Parathyroid adenoma (tissue), 2 donors: Measurements from ENCODE around the gene EFNA5.

Experiments
- H2AFZ ChIP-seq: fragments of 300-600 bp; sonication (generic); one replicate; pipeline ENCODE4 v1.7.0; 2017; ENCODE audit warnings: antibody characterized with exemption, mild to moderate bottlenecking
- H3K27ac ChIP-seq: fragments of 300-600 bp; sonication (generic); one replicate; pipeline ENCODE4 v1.7.0; 2017
- H3K27me3 ChIP-seq: fragments of 300-600 bp; sonication (generic); one replicate; pipeline ENCODE4 v1.7.0; 2017; ENCODE audit warnings: low read length; ENCODE audit not compliant: control insufficient read depth, insufficient read depth
- H3K36me3 ChIP-seq: fragments of 300-600 bp; sonication (generic); one replicate; pipeline ENCODE4 v1.7.0; 2017; ENCODE audit warnings: low read length; ENCODE audit not compliant: control insufficient read depth, insufficient read depth
- H3K4me1 ChIP-seq: fragments of 300-600 bp; sonication (generic); one replicate; pipeline ENCODE4 v1.7.0; 2017; ENCODE audit warnings: control low read depth
- H3K4me2 ChIP-seq: fragments of 300-600 bp; sonication (generic); one replicate; pipeline ENCODE4 v1.7.0; 2017; ENCODE audit warnings: low read length
- H3K4me3 ChIP-seq: fragments of 300-600 bp; sonication (generic); one replicate; pipeline ENCODE4 v1.7.0; 2017; ENCODE audit warnings: low read depth, low read length
- H3K79me2 ChIP-seq: fragments of 300-600 bp; sonication (generic); one replicate; pipeline ENCODE4 v1.7.0; 2017; ENCODE audit warnings: control low read depth
- H3K9ac ChIP-seq: fragments of 300-600 bp; sonication (generic); one replicate; pipeline ENCODE4 v1.7.0; 2017; ENCODE audit warnings: mild to moderate bottlenecking
- H3K9me3 ChIP-seq: fragments of 300-600 bp; sonication (generic); one replicate; pipeline ENCODE4 v1.7.0; 2017; ENCODE audit warnings: low read length; ENCODE audit not compliant: control insufficient read depth
- CTCF ChIP-seq: fragments of 300-600 bp; sonication (generic); IDR thresholded peaks from one replicate; pipeline ENCODE4 v1.7.0; 2017; ENCODE audit warnings: antibody characterized with exemption, mild to moderate bottlenecking
- donor health status: primary hyperparathyroidism.

The EFNA5 gene

GRCh38 chr5:107513337-107514085, 157.2 kb downstream of the EFNA5 start:
- H3K4me3 ChIP-seq, result no peak overlapping the region
- H3K9me3 ChIP-seq, result no peaks in the 10 kb centered on the region
- H3K4me2 ChIP-seq, result no peak overlapping the region
- no peak overlapping the region for H3K9ac ChIP-seq
- H3K79me2 ChIP-seq, result no peaks in the 10 kb centered on the region
- H3K27me3 ChIP-seq, result no peaks in the 10 kb centered on the region
- H3K36me3 ChIP-seq, result no peaks in the 10 kb centered on the region
- H2AFZ ChIP-seq, result no peak overlapping the region
- H3K4me1 ChIP-seq, result no peaks in the 10 kb centered on the region
- TF ChIP-seq CTCF, result no peak
- no peak overlapping the region for H3K27ac ChIP-seq

- H3K4me1 ChIP-seq, result no peaks in the 10 kb centered on the region
- TF ChIP-seq CTCF, result no peak
- H3K9ac ChIP-seq, result no peak overlapping the region
Observed at GRCh38 chr5:107512029-107512428, 158.7 kb downstream of the EFNA5 start.

GRCh38 chr5:107510125-107510524, 160.6 kb downstream of the EFNA5 start:
- Histone ChIP-seq H3K79me2 (no peaks in the 10 kb centered on the region), H3K27me3 (no peaks in the 10 kb centered on the region), H3K4me1 (no peaks in the 10 kb centered on the region), H3K4me3 (no peak overlapping the region), H3K27ac (no peak overlapping the region), H2AFZ (no peak overlapping the region), H3K9ac (no peak overlapping the region), H3K9me3 (no peaks in the 10 kb centered on the region), H3K4me2 (no peak overlapping the region), H3K36me3 (no peaks in the 10 kb centered on the region)
- no peak for TF ChIP-seq CTCF

More at GRCh38 chr5:107512029-107512428, 158.7 kb downstream of the EFNA5 start:
- Histone ChIP-seq H3K27ac (no peak overlapping the region), H3K79me2 (no peaks in the 10 kb centered on the region), H3K4me2 (no peak overlapping the region), H3K36me3 (no peaks in the 10 kb centered on the region), H3K4me3 (no peak overlapping the region), H3K27me3 (no peaks in the 10 kb centered on the region), H3K9me3 (no peaks in the 10 kb centered on the region), H2AFZ (no peak overlapping the region)

- Histone ChIP-seq H3K27ac (no peak overlapping the region), H3K36me3 (no peaks in the 10 kb centered on the region), H3K9ac (no peak overlapping the region), H2AFZ (no peak overlapping the region), H3K79me2 (no peaks in the 10 kb centered on the region), H3K4me3 (no peak overlapping the region), H3K4me2 (no peak overlapping the region), H3K27me3 (no peaks in the 10 kb centered on the region), H3K9me3 (no peaks in the 10 kb centered on the region), H3K4me1 (no peaks in the 10 kb centered on the region)
- TF ChIP-seq CTCF, result no peak
Observed at GRCh38 chr5:107508097-107508496, 162.6 kb downstream of the EFNA5 start.
